ENCODE measurements around the gene DDIT3.
"Not testable (repeated sequence)": the region's sequence is repeated elsewhere in the genome, so short reads cannot be mapped to it uniquely, and the experiment has no call there.

Gene DDIT3, protein sequence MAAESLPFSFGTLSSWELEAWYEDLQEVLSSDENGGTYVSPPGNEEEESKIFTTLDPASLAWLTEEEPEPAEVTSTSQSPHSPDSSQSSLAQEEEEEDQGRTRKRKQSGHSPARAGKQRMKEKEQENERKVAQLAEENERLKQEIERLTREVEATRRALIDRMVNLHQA

DNA sequence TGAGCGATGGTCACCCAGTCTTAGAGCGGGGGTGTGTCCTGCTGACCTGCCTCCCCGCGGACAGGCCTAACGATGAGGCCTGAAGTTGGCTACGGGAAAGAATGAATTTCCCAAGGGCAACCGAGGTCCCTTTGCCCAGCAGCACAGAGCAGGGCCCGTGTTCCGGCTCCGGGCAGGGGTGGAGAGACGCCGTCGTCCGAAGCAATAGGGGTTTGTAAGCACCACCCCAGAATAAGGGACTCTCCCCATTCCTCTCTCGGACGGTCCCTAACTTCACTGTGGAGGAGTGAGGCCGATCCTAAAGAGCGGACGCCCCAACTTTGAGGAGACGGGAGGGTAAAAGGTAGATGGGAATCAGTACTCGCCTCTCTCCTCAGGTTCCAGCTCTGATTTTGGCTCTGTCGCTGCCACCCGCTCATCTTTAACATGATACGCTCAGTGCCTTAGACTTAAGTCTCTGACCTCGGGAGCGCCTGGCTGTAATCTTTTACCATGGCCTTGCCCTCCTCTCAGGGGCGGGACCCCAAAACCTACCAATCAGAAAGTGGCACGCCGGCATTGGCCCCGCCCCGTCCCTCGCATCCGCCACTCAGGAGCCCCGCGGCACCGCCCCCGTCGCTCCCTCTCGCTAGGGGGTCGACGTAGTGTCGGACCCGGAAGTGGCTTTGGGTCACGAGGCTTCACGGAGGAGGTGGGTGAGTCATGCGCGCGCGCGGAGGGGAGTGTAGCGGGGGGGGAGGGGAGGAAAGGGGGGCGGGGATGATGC lies at the start of gene DDIT3:
TSS of gene DDIT3 (minus strand) at position 462 of the 766 bp plus-strand sequence. CDS start 3,108 bp downstream, outside the sequence.
- DNase-seq: peak; percentile 99

DNA sequence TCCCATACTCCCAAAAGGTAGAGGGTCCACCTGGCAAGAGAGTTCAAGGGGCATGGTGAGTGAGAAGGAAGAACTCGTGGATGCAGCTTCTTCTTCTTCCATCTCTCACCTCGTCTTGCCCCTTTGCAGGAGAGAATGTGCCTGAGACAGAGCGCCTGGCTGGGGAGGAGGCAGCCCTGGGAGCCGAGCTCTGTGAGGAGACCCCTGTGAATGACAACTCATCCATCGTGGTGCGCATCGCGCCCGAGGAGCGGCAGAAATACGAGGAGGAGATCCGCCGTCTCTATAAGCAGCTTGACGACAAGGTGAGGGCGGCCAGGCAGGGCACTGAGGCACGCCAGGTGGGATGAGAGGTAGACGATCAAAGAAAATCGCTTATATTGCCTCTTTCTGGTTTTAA lies 49.5 kb upstream of the DDIT3 start:
- DNase-seq: no peak

DNA sequence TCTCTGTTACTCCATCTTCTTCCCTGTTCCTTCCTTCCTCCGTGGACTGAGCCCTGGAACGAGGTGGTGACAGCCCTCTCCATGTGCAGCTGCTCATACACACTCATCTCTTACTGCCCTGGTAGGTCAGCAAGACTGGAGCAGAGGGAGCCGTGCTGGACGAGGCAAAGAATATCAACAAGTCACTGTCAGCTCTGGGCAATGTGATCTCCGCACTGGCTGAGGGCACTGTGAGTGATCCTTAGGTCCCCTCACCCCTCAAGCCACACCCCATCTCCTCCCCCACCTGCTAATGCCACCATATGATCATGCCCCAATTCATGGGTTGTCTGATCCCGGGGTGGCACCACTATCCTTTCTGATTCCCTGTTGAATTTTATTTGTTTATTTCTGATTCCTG lies 48.5 kb upstream of the DDIT3 start:
- DNase-seq: no peak

DNA sequence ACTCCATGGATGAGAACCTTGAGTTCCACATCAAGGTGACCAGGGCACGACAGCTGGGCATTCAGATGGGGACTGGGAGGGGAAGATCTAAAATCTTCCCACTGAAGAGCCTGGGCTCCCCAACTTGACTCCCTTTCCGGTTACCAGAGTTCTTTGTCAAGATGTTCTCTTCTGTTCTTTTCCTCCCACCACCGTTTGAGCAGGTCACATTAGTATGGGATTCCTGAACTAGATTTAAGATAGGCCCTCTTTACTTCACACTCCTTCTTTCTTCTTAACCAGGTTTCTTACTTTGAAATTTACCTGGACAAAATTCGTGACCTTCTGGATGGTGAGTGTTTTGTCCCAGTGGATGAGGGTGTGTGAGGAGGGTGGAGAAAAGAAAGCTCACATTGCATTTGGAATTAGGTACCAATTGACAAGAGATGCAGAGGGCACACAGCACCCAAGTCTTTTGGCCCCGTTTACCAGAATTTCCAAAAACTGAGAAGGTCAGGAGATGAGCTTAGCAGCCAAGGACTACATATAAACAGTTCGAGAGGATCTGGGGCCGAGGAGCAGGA lies 43.9 kb upstream of the DDIT3 start:
- DNase-seq: no peak

DNA sequence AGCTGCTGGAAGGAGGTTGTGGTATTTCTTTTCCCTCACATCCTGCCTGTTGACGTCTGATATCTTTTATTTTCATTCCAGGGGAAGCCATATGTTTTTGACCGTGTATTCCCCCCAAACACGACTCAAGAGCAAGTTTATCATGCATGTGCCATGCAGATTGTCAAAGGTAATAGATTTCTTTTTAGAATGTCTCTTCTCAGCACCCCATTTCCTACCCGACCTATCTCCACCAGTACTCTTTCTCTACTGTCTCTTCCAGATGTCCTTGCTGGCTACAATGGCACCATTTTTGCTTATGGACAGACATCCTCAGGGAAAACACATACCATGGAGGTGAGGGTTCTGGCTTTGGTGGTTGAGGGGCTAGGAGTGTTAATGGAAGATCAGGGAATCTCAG lies 43.0 kb upstream of the DDIT3 start:
- DNase-seq: no peak

DNA sequence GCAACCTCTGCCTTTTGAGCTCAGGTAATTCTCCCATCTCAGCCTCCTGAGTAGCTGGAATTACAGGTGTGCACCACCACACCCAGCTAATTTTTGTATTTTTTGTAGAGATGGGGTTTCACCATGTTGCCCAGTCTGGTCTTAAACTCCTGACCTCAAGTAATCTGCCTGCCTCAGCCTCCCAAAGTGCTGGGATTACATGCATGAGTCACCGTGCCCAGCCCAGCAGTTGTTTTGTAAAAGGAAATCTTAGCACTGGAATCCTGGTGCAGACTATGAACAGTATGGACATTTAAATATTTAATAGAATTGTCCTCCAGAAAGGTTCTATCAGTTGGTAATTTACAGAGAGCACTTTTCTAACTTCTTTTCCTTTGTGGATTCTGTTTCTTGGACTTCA lies 40.8 kb upstream of the DDIT3 start:
- not testable (repeated sequence) for DNase-seq

DNA sequence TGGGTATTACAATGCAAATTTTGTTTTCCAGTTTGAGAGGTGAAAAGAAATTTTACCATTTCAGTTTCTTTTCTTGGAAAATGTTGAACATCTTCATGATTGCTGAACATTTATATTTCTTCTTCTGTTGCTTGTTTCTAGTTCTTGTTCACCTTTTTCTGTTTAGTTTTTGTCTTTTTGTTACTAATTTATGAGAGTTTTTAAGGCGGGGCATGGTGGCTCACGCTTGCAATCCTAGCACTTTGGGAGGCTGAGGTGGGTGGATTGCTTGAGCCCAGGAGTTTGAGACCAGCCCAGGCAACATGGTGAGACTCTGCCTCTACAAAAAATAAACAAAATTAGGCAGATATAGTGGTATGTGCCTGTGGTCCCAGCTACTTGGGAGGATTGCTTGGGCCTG lies 40.2 kb upstream of the DDIT3 start:
- no peak for DNase-seq

DNA sequence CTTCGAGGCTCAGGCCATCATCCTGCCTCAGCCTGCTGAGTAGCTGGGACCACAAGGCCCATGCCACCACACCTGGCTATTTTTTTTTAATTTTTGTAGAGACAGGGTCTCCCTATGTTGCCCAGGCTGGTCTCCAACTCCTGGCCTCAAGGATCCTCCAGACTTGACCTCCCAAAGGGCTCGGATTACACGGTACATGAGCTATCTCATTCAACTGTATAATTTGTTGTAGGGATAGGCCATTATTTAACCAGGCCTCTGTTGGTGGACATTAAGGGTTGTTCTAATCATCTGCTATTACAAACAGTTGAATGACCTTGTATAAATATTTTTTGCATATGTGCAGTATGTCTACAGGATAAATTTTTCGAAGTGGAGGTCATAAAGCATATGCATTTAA lies 38.5 kb upstream of the DDIT3 start:
- no peak for DNase-seq

DNA sequence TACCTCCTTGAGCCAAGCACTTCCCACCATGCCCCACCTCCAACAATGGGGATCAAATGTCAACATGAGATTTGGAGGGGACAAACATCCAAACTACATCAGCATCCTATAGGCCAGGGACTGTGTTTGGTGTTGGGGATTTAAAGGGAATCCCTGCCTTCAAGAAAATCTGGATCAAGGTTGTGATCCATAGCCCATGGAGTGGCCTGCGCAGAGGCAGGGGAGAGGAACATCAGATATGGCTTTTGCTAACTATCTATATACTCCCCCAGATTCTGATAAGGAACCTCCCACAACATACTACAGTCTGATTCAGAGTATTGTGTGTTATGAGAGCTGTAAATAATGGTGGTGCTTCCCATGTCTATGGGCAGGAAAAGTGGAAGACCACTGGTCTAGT lies 34.6 kb upstream of the DDIT3 start:
- no peak for DNase-seq

DNA sequence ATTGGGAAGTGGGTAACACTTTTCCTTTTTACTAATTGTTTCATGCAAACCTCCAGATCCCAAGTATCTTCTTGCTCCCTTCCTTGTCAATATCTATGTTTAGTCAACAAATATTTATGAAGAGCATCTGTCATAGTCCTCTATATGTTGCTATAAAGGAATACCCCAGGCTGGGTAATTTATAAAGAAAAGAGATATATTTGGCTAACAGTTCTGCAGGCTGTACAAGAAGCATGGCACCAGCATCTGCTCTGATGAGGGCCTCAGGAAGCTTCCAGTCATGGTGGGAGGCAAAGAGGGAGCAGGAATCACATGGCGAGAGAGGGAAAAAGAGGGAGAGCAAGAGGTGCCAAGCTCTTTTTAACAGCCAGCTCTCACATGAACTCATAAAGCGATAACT lies 34.1 kb upstream of the DDIT3 start:
- no peak for DNase-seq

DNA sequence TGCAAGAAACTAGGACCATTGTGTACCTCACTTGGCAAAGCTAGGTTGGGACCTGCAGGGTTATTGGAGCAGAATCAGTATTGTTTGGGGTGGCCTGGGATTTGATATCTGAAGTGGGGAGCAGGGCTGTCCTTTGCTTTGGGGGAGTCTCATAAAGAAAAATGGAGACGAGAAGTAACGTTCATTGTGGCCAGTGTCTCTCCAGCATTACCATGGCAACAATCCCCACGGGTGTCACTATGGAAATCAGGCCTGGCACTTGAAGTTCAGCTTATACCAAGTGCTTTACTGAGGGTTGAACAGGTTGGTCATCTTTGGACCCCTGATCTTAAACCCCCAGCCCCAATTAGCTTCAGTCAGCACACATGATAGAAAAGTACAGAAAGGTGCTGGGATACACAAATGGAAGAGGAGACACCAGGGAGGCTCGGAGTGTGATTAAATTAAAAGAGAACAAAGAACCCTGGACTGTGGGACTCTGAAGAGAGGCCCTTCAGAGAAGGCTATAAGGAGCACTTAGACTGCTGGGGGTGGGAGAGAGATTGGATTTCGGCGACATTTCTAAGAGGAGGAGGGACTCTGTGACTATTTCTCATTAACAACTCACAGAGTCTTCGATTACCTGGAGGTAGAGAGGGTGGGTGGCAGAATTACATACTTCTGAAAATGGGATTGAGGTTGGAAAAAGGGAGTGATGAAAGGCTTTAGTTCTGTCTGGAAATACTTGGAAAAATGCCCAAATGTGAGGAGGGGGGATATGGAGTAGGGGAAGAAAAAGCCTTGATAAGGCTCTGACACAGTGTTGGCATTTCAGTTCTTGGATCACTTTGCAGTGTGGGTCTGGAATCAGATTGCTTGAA lies 33.3 kb upstream of the DDIT3 start:
- peak; percentile 18 for DNase-seq

DNA sequence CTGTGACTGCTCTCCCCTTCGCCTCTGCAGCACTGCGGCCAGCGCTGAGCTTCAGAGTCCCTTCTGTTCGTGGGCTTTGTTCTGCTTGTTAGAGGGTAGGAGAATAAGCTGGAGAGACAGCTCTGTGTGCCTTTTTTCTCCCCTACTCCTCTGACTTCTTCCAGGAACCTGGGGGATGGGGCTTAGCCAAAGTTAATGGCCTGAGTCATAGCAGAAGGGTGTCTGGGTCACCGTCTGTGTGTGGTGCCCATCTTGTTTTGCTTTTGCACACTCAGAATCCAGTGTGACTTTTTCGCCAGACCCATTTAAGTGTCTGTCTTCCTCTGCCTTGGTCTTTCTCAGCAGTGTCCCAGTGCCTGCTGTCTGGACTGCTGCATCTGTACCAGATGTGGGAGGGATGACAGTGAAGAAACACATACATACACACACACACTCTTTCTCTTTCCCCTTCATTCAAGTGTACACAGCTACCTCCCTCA lies 32.6 kb upstream of the DDIT3 start:
- no peak for DNase-seq

DNA sequence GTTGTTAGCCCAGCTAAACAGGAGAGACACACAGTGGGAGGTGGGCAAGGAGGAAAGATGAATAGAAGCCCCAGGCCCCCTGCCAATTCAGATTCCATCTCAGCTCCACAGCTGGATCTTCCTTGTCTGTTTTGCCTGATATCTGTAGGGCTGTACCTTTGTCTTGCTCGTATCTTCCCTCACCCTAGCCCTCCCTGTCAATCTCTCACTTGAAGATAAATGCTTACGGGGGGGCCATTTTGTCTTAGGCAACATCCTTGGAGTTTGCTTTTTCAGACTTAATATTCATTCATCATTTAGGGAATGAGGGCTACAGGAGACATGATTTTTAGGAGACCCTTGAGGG lies 32.0 kb upstream of the DDIT3 start:
- no peak for DNase-seq

DNA sequence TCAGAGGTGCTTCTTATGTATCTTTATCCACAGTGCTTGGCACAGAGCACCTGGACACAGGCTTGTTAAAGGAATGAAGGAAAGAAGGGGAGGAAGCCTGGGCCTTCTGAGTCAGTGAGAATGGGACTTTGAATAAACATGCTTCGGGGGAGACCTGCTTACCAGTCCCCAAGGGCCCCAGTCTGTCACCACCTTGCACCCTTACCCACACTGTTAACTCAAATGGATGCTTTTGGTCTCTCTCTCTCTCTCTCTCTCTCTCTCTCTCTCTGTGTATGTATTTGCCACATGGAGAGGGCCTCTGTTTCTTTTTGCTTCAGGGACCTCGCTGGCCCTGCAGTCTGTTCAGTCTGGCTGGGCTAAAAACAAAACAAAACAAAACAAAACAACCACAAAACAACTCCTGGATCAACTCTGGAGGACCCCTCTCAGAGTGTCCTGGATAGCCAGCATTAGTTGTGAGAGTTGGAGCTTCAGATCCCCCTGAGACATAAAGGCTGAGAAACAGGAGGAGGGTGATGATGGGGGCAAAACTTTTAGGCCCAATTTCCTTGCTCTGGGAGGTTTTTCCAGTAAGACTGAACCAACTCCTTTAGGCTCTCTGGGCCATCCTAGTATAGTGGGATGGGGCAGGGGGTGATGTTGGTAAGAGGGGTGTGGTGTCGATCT lies 31.5 kb upstream of the DDIT3 start:
- DNase-seq: no peak

DNA sequence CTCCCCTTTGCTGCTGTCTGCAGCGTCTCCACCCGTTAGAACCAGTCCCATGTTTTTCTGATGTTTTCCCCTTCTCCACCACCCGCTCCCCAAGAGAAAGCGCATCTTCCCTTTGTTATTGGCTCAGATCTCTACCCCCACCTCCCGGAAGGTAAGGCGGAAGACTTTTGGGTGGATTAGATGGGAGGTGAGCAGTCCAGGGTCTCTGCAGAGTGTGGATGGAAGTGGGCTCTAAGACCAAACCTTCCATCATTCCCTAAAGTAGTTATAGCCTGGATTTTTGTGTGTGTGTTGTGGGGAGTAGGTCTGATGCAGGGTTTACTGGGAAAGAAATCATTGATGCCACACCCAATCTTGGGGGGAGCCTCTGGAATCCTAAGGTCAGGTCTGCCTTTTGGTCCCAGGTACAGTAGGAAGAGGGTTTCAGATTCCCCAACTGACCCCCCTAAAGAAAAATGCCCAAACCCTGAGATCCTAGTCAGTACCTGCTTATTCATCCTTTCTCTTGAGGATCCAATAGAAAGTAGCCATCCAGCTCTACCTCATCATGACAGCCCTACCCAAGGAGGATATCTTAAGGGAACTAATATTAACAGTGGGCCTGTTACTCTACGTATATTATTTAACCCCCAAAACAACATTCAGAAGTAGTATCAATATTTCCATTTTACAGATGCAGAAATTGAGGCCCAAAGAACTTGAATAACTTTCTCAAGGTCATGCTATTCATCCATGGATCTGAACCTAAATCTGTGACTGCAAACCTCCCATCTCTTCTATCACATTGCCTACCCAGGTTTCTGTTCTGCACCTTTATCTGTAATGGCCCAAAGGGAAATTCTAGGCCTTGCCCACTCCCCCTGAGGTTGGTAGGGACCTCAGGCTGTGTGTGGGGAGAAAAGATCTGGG lies 30.6 kb upstream of the DDIT3 start:
- DNase-seq: no peak

DNA sequence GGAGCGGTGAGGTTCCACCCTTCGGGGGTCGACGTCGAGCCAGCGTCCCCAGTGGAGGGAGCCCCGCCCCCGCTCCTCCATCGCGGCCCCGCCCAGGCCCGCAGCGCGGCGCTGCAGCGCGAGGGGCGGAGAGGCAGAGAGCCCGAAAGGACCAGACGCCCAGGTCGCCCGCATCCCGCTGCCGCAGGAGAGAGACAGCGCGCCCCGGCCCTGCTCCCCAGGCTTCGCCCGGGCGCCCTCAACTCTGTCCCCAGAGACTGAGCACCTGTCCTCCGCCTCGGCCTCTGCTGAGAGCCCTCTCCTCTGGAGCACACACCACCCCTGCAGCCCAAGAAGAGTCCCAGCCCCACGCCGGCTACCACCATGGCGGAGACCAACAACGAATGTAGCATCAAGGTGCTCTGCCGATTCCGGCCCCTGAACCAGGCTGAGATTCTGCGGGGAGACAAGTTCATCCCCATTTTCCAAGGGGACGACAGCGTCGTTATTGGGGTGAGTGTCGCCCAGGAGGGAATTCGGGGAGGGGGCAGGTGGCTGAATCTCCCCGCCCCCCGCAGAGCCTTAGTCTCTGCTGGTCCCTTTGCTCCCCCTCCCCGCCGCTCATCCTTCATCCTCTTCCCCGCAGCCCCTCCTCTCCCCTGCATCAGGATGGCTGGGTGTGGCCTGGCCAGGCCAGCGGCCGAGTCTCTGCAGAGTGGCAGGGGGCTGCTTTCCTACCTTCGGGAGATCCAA lies 29.8 kb upstream of the DDIT3 start, which contains the start of gene KIF5A:
TSS of gene KIF5A (plus strand) at position 136 of the 732 bp plus-strand sequence. CDS start at position 364, 228 bp downstream.
- peak; percentile 71 for DNase-seq

DNA sequence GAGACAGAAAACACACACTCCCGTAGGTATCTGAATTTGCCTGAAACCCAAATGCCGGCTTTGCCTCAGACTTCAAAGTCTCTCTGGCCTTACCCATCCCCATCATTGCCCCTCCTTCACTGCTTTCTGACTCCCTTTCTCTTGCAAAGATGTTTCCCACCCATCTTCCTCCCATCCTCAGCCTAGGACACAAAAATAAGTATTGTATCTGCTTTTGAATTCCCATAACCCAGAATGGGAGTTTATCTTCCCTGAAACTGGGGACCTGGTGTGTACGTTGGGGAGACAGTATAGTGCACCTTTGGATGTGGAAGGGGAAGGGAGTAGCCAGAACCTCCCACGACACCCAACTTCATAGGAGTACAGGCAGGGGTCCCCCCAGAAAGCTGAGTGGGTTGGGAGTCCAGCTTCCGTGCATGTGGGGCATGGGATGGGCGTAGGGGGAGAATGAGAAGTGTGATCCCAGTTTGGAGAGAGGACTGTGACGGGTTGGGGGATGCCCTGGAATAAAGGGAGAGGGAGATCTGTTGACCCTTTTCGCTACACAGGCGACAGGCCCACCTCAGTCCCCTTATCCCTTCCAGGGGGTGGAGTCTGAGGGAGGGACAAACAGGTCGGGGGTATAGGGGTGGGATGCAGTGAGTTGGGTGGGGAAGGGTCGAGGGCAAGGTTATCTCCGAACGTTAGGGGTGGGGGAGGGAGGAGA lies 29.0 kb upstream of the DDIT3 start:
- no peak for DNase-seq

DNA sequence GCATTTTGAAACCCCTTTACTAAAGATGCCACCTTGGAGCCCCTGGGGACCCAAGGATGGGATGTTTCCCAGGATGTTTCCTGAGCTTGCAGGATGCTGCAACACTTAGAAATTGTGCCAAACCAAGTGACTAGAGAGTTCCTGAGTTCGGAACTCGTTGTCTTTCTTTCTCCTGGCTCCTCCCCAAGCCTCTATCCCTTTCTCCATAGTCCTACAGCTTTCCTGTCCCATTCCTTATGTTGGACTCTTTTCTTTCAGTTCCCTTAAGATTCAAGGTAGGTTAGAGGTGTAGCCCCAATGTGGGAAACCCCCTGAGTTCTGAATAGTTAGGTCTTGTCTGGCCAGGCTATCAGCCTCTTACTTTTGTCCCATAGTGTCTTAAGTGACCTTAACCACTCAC lies 28.2 kb upstream of the DDIT3 start:
- DNase-seq: no peak

DNA sequence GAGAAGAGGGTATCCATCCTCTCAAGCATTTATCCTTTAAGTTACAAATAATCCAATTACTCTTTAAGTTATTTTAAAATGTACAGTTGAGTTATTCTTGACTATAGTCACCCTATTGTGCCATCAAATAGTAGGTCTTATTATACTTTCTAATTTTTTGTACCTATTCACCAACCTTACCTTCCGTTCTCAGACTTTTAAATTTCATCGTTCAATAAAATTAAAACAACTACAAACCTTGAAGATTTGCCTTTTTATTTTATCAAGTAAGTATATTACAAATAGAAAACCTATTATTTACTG lies 27.6 kb upstream of the DDIT3 start:
- no peak for DNase-seq

DNA sequence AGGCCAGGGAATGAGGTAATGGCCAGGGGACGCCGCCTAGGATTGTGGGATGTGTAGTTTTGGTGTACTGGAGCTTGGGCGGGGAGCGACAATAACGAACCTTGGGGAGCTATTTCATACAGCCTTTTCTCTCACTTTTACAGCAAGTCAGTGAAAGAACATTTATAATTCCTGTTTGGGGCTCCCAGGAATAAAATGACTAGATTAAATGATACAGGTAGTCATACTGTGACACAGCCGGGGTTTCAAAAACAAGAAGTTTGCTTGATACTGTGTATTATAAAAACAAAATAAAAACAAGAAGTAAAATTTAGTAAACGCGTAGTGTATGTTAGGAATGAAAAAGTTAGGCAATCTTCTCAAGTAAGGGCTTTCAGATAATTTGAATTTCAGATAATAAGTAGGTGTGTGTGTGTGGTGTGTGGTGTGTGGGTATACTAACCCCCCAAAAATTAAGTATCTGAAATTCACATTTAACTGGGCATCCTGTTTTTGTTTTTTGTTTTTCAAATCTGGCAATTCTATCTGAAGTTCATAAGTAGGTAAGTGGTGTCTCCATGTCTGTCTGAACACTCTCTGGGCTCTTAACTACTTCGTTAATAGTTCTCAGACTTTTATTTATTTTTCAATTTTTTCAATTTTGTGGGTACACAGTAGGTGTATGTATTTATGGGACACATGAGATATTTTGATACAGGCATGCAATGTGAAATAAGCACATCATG lies 27.1 kb upstream of the DDIT3 start:
- no peak for DNase-seq
